NCI-H2107 treated with DMSO at 0.1 percent for 48 hours (cell line): ENCODE data around the gene DISP2.

Experiments used
- DNase-seq: peaks from one replicate; lab custom pipeline; 2025; ENCODE audit not compliant: unreplicated experiment; lab: John Stamatoyannopoulos, UW

DISP2 gene

DNA sequence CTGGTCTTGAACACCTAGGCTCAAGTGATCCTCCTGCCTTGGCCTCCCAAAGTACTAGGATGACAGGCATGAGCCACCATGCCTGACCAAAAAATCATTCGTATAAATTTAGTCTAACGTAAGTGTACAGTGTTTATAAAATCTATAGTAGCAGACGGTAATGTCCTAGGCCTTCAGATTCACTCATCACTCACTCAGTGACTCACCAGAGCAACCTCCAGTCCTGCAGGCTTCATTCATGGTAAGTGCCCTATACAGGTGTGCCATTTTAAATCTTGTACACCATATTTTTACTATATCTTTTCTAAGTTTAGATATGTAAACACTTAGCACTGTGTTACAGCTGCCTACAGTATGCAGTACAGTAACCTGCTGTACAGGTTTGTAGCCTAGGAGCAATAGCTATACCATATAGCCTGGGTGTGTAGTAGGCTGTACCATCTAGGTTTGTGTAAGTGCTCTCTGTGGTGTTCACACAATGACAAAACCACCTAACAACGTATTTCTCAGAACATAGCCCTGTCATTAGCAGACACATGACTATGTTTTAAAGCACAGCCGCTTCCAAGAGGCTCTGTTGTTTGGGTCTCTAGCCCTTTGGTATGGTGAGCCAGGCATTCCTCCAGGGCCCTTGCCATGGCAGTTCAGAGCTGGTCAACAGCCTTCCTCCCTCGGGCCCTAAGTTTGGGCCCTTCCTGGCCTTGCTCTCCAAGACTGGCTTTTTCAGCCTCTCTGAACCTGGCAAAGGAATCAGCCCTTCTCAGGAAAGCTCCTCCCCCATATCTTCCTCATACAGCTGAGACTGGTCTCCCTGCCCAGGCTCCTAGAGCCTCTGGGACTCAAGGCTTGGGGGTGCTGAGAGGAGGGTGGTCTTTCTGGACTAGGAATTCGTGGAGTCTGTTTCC lies 15.4 kb upstream of the DISP2 start:
- DNase-seq: no peak

DNA sequence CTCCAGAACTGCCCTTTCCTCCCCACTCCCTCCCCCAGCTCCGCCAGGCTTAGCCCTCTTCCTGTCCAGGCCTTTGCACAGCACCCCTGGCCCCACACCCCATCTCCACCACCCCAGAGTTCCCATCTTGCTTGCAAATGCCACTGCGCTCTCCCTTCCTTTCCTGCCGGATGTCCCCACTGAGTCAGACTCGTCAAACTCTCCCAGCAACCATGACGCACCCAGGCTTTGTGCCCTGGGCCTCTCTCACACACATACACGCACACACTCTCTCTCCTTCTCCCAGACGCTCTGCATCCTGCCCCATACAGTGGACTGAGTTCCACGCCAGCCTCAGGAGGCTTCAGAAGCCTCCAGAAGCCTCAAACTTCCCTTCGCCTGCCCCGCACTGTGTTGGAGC lies 14.5 kb upstream of the DISP2 start:
- DNase-seq: no peak

DNA sequence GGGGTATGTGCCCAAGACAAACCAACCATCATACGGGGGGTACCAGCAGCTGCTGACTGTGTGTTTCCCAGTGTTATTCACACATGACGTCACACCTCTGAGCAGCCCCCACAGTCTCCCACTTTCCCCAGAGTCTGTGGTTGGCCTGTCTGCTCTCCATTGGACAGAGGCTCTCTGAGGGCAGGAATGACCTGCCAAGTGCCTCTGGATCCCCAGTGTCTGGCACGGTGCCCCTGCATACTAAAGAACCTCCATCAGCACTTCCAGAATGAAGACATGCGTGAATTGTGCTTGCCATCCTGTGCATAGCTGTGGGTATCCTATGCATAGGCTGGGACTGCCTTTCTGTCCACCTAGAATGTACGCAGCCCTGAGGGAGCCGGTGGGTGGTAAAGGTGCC lies 13.8 kb upstream of the DISP2 start:
- DNase-seq: no peak

- DNase-seq: peak; percentile 25
Observed at GRCh38 chr15:40344631-40345120, 13.3 kb upstream of the DISP2 start.

- no peak for DNase-seq
Observed at GRCh38 chr15:40345225-40345866, 12.7 kb upstream of the DISP2 start.

GRCh38 chr15:40345867-40346578 lies 12.0 kb upstream of the DISP2 start:
- no peak for DNase-seq

GRCh38 chr15:40346579-40347558 lies 11.2 kb upstream of the DISP2 start:
- no peak for DNase-seq

- DNase-seq: no peak
Observed at GRCh38 chr15:40347559-40348473, 10.2 kb upstream of the DISP2 start.

GRCh38 chr15:40348474-40348870 lies 9.5 kb upstream of the DISP2 start:
- DNase-seq: no peak

DNA sequence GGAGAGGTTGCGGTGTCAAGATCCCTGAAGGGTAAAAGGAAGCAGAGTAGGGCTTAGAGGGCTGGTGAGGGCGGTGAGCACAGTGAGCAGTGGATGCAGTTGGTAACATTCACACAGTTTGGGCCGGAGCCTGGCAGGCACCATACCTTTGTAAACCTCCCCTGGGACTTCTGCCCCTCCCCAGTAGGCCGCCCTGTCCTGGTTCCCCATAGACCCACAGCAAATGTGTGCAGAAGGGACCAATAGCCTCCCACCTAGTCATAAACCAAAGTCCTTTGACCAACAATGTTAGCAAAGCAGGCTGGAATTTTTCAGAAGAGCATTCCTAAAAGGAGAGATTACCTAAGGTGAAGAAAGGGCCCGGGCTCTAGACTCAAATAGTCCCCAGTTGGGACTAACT lies 8.9 kb upstream of the DISP2 start:
- DNase-seq: no peak

DNA sequence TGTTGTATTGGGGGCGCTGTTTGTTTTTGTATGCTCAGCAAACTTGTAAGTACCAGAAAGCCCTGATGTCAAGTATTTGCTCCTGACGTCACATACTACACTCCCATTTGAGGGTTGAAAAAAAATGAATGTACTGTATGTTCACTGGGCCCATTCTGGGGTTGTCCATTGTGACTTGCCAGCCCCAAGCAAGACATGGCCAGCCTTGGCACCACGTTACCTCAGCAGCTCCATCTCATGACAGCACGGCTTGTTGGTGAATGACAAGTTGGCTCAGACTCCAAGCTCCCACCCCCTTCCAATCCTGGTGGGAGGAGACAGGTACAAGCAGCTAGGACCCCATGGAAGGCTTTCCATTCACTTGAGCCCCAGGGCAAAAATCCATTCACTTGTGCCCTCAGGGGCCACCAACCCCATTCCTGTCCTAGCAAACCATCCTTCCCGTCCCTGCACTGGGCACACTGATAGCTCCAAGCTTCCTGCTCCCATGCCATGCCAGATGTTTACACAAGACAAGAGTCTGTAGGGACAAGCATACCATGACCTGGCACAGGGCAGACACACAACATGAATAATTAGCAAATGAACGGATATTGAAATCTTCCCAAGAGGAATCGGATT lies 5.6 kb upstream of the DISP2 start:
- DNase-seq: no peak

DNA sequence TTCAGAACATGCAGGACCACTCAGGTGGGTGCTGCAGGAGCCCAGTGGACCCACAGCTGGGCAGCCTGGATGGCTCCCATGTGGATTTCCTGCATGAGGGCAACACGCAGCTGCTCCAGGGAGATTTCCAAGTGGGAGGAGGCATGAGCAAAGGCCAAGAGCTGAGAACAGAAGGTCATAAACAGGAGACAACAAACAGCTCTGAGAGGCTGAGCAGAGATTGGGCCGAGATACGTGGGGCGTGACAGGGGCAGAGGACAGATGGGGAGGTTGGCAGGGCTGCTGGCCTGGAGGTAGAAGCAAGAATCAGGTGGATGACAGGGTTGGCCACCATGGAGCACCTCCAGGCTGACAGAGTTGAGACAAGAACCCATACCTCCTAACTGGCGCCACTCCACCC lies 4.3 kb upstream of the DISP2 start:
- DNase-seq: no peak

- no peak for DNase-seq
Observed at GRCh38 chr15:40354408-40355171, 3.4 kb upstream of the DISP2 start.

- no peak for DNase-seq
Observed at GRCh38 chr15:40355976-40356585, 1.9 kb upstream of the DISP2 start.

GRCh38 chr15:40357246-40357645 lies 773 bp upstream of the DISP2 start:
- no peak for DNase-seq

DNA sequence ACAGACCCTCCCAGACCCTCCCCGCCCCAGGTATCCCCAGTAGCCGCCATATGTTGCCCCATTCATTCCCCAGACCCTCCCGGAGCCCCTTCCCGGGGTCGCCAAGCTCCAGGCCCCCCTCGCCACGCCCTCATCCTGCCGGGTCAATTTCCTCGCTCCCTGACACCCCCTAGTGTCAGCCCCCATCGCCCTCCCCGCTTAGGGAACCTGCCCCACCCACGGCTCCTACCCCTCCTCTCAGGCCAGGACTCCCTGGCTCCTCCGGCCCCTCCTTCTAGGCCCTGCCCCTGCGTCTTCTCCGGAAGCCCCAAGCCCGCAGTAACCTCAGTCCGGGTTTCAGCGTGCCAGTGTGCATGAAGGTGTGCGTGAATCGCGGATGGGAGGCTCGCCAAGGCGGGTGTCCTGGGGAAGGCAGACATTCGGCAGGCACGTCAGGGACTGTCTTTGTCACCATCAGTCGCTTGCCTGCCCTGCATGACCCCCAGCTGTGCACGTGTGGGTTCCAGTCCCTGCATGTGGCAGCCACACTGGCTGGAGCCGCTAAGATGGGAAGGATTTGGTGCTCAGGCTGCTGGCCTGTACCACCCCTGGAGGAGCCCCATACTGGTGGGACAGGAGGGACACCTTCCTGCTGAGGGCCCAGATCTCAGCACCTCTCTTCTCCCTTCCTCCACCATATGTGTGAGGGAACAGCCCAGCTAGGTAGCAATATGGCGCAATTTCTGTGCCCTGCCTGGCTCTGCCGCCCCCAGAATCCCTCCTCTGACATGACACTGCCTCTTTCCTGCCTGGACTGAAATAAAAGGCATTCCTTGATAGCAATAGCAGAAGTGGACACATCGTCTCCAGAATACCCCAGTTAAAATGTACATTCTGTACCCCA lies 693 bp downstream of the DISP2 start:
- no peak for DNase-seq

DNA sequence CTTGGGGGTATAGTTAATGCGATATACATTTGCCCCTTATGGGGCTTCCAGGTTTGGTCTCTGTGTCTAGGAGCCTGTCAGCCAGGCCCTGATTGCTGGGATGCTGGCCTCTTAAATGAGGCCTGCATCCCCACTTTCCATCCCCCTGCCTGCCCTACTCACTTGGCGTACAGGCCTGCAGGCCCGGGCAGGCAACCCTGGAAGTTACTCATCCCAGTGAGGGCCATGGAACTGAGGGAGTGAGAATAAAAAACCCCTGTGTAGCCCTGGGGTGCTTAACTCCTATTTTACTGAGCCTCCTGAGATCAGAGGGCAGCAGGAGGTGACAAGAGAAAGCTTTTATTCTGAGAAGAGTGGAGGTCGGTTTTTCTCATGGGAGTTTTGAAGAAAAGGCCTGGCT lies 2.0 kb downstream of the DISP2 start:
- no peak for DNase-seq
